ENCODE data around the gene CKAP2L.

- TF ChIP-seq, protein P1, sequence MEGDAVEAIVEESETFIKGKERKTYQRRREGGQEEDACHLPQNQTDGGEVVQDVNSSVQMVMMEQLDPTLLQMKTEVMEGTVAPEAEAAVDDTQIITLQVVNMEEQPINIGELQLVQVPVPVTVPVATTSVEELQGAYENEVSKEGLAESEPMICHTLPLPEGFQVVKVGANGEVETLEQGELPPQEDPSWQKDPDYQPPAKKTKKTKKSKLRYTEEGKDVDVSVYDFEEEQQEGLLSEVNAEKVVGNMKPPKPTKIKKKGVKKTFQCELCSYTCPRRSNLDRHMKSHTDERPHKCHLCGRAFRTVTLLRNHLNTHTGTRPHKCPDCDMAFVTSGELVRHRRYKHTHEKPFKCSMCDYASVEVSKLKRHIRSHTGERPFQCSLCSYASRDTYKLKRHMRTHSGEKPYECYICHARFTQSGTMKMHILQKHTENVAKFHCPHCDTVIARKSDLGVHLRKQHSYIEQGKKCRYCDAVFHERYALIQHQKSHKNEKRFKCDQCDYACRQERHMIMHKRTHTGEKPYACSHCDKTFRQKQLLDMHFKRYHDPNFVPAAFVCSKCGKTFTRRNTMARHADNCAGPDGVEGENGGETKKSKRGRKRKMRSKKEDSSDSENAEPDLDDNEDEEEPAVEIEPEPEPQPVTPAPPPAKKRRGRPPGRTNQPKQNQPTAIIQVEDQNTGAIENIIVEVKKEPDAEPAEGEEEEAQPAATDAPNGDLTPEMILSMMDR (IDR thresholded peaks at IDR 0.05): no peak
- no peak for TF ChIP-seq POLR2A (IDR thresholded peaks at IDR 0.05)
Measured at GRCh38 chr2:112737542-112738232, 26.7 kb downstream of the CKAP2L start.
